ENCODE data around the gene P2RY8. TPM values are rescaled to one million over a fixed set of nuclear protein-coding genes. Genes with fewer than 3 reads are reported as not detected.
"Not testable (repeated sequence)": the region's sequence is repeated elsewhere in the genome, so short reads cannot be mapped to it uniquely, and the experiment has no call there.

Gene P2RY8
- total RNA-seq, 3 donors from 2014 or later = 14.4 to 22.2 (median 18.4) TPM

DNA sequence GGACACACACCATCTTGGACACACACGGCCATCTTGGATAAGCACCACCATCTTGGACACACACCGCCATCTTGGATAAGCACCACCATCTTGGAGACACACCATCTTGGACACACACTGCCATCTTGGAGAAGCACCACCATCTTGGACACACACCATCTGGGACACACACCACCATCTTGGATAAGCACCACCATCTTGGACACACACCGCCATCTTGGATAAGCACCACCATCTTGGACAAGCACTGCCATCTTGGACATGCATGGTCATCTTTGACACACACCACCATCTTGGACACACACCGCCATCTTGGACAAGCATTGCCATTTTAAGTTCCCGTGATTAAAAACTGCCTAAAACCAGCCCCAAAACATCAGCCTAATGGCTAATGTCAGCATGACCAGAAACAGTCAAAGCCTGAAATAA lies 88.4 kb downstream of the P2RY8 start:
- ATAC-seq; DNase-seq; H3K27me3 Mint-ChIP-seq (ENCODE audit: low read depth); H3K4me3 Mint-ChIP-seq: not testable (repeated sequence)
- Mint-ChIP-seq H3K36me3 (ENCODE audit: insufficient read depth) (peaks cover 30% of the 10 kb centered on the region), H3K9me3 (peaks cover 19% of the 10 kb centered on the region), H3K4me1 (ENCODE audit: low read depth) (peaks cover 15% of the 10 kb centered on the region)

DNA sequence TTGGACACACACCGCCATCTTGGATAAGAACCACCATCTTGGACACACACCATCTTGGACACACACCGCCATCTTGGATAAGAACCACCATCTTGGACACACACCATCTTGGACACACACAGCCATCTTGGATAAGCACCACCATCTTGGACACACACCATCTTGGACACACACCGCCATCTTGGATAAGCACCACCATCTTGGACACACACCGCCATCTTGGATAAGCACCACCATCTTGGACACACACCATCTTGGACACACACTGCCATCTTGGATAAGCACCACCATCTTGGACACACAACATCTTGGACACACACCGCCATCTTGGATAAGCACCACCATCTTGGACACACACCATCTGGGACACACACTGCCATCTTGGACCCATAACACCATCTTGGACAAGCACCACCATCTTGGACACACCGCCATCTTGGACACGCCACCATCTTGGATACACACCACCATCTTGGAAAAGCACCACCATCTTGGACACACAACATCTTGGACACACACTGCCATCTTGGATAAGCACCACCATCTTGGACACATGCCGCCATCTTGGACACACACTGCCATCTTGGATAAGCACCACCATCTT lies 88.9 kb downstream of the P2RY8 start:
- Mint-ChIP-seq H3K4me1 (ENCODE audit: low read depth) (peaks cover 15% of the 10 kb centered on the region), H3K9me3 (peaks cover 19% of the 10 kb centered on the region), H3K36me3 (ENCODE audit: insufficient read depth) (peaks cover 32% of the 10 kb centered on the region)
- H3K27me3 Mint-ChIP-seq (ENCODE audit: low read depth); H3K4me3 Mint-ChIP-seq; DNase-seq; ATAC-seq: not testable (repeated sequence)

DNA sequence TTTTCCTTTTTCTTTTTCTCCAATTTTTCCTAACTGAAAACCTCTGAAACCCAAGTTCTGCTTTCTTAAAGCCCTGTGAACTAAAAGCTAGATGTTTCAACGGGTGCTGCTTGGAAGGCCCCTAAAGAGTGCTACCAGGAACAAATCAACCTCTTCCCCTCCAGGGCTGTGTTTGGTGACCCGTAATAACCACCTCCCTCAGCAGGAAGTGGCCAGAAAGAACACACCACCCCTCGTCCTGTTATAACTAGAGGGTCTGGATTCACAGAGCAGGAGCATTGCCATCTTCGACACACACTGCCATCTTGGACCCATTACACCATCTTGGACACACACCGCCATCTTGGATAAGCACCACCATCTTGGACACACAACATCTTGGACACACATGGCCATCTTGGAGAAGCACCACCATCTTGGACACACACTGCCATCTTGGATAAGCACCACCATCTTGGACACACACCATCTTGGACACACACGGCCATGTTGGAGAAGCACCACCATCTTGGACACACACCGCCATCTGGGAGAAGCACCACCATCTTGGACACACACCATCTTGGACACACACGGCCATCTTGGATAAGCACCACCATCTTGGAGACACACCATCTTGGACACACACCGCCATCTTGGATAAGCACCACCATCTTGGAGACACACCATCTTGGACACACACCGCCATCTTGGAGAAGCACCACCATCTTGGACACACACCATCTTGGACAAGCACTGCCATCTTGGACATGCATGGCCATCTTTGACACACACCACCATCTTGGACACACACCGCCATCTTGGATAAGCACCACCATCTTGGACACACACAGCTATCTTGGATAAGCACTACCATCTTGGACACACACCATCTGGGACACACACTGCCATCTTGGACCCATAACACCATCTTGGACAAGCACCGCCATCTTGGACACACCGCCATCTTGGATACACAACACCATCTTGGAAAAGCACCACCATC lies 89.7 kb downstream of the P2RY8 start:
- not testable (repeated sequence) for H3K27me3 Mint-ChIP-seq (ENCODE audit: low read depth); H3K4me3 Mint-ChIP-seq; ATAC-seq; DNase-seq
- Mint-ChIP-seq H3K4me1 (ENCODE audit: low read depth) (peaks cover 15% of the 10 kb centered on the region), H3K36me3 (ENCODE audit: insufficient read depth) (peaks cover 32% of the 10 kb centered on the region), H3K9me3 (peaks cover 19% of the 10 kb centered on the region)

DNA sequence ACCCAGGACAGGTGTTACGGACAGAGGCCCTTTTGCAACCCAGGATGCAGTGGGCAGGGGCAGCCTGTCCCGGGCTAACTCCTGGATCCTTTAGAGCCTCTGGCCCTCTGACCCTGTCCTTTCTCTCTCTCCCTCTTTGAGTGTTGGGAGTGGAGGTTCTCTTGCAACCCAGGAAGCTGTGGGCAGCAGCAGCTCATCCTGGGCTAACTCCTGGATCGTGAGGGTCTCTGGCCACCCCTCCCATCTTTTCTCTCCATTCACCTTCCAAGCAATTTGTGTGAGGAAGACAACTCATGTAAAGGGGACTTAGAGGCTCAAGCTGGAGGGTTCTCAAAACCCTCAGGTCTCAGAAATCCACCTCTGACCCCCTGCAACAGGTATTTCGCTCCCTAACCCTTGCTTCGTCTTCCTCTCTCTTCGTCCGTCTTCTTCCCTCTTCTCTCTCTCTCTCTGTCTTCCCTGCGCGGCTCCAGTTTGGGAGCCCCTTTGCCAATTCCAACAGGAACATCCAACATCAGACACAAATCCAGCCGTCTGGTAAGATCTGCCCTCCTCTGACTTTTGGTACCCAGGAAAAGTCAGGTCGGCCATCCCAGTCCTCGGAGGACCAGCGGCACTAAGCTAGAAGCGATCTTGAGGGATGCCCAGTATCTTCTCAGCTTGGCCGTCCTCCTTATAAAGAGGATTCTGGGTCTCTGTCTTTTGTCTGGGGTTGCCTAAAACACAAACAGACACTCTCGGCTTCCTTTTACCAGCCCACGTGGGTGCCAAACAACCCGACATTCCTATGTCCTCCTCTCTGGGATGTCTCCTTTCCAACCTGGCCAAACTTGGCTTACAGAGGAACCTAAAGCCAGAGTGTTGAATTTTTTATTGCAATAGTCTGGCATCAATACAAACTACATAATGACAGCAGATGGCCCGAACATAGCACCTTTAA lies 92.2 kb downstream of the P2RY8 start:
- peak overlapping the region; percentile 21 for H3K4me3 Mint-ChIP-seq
- no peak for DNase-seq
- H3K4me1 Mint-ChIP-seq (ENCODE audit: low read depth) = peaks cover 9% of the 10 kb centered on the region
- ATAC-seq = no peak
- peaks cover 34% of the 10 kb centered on the region for H3K36me3 Mint-ChIP-seq (ENCODE audit: insufficient read depth)
- peaks cover 19% of the 10 kb centered on the region for H3K9me3 Mint-ChIP-seq
- no peaks in the 10 kb centered on the region for H3K27me3 Mint-ChIP-seq (ENCODE audit: low read depth)

DNA sequence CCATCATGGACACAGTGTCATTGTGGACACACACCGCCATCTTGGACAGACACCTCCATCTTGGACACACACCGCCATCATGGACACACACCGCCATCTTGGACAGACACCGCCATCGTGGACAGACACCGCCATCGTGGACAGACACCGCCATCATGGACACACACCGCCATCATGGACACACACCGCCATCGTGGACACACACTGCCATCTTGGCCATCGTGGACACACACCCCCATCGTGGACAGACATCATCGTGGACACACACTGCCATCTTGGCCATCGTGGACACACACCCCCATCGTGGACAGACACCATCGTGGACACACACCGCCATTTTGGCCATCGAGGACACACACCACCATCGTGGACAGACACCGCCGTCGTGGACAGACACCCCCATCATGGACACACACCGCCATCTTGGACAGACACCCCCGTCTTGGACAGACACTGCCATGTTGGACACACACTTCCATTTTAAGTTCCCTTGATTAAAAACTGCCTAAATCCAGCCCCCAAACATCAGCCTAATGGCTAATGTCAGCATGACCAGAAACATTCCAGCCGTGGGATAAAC lies 93.4 kb downstream of the P2RY8 start:
- Mint-ChIP-seq H3K36me3 (ENCODE audit: insufficient read depth) (peaks cover 31% of the 10 kb centered on the region), H3K27me3 (ENCODE audit: low read depth) (no peaks in the 10 kb centered on the region), H3K4me1 (ENCODE audit: low read depth) (peaks cover 4% of the 10 kb centered on the region), H3K9me3 (peaks cover 17% of the 10 kb centered on the region), H3K4me3 (no peak overlapping the region)
- no peak for ATAC-seq
- DNase-seq = no peak

DNA sequence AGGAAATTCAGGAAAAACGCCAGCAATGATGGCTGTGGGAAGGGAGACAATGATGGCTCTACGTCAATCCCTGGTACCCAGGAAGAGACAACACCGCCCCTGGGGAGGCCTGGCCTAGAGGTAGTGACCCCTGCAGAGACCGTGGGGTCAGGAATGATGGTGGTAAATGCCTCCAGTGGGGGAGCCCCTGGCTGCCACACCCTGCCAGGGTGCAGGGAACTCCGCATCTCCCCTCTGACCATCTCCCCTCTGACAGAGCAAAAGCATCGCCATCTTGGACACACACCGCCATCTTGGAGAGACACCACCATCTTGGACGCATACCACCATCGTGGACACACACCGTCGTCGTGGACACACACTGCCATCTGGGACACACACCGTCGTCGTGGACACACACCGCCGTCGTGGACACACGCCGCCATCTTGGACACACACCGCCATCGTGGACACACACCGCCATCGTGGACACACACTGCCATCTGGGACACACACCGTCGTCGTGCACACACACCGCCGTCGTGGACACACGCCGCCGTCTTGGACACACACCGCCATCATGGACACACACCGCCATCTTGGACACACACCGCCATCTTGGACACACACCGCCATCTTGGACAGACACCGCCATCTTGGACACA lies 94.1 kb downstream of the P2RY8 start:
- Mint-ChIP-seq H3K4me1 (ENCODE audit: low read depth) (peaks cover 2% of the 10 kb centered on the region), H3K36me3 (ENCODE audit: insufficient read depth) (peaks cover 28% of the 10 kb centered on the region), H3K9me3 (peaks cover 10% of the 10 kb centered on the region), H3K27me3 (ENCODE audit: low read depth) (no peaks in the 10 kb centered on the region), H3K4me3 (no peak overlapping the region)
- DNase-seq (no peak), ATAC-seq (no peak)

DNA sequence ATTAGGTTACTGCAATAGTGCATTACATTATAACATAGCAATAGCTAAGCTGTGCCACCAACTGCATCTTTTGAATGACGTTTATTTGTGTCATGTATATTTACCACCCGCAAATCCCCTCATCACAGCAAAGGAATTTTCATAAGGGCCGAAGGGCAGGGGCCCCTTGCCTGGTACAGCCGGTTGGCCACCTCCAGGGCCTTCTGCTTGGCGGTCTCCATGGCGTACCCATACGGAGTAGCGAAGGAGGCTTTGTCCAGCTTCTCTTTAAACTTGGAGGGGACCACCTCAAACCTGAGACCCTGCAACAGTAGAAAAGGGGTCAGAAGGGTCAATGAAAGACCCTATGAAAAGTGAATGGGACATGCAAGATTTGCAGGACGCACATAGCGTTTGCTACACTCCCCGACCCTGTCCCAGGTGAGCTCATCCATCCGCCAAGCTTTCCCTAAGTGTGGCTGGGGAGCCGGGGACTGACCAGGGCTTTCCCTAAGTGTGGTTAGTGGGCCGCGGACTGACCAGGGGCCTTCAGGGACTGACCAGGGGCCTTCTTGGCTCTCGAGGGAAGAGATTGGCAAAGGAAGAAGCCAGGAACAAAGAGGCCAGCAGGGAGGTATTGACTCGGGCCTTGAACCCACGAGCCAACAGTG lies 94.8 kb downstream of the P2RY8 start:
- DNase-seq = no peak
- peaks cover 2% of the 10 kb centered on the region for H3K4me1 Mint-ChIP-seq (ENCODE audit: low read depth)
- H3K9me3 Mint-ChIP-seq = peaks cover 10% of the 10 kb centered on the region
- no peak for ATAC-seq
- peaks cover 30% of the 10 kb centered on the region for H3K36me3 Mint-ChIP-seq (ENCODE audit: insufficient read depth)
- H3K4me3 Mint-ChIP-seq = no peak overlapping the region
- H3K27me3 Mint-ChIP-seq (ENCODE audit: low read depth) = no peaks in the 10 kb centered on the region

DNA sequence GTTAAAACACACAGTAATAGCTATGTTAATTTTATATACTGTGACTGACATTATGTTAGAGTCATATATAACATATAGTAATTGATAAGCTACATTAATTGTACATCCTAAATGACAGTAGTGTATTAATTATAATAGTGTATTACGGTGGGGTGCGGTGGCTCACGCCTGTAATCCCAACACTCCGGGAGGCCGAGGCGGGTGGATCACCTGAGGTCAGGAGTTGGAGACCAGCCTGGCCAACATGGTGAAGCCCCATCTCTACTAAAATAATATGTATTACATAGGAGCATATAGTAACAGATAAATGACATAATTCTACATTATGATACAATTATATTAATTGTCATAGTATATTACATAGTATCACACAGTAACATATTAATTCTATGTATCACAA lies 96.5 kb downstream of the P2RY8 start:
- peaks cover 41% of the 10 kb centered on the region for H3K36me3 Mint-ChIP-seq (ENCODE audit: insufficient read depth)
- H3K9me3 Mint-ChIP-seq = peaks cover 10% of the 10 kb centered on the region
- H3K27me3 Mint-ChIP-seq (ENCODE audit: low read depth) = no peaks in the 10 kb centered on the region

DNA sequence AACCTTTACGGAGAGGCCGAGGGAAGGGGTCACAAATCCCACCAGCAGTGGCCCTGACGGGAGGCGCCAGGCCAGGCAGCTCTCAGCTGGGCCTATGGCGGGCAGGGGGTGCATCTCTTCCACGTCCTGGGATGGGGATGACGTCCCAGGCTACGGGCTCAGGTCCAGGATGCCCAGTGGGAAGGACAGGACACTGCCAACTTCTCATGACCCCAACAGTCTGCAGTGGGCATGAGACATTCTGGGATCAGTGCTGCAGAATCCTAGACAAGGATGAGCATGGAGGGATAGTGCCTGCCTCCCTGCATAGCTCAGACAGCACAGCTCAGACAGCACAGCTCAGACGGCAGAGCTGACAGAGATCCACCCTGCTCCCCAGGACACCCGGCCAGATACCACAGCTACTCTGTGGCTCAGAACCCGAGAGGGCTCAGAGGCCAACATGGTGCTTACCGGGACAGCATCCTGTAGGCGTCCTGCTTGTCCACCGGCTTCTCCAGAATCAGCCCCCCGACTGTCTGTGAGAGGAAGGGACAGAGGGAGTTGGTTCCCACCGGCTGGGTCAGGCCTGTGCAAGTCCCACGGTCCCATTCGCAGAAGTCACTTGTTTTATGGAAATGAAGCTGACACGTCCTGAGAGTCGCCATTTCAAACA lies 101.6 kb downstream of the P2RY8 start:
- H3K4me1 Mint-ChIP-seq (ENCODE audit: low read depth) = no peaks in the 10 kb centered on the region
- DNase-seq (no peak), ATAC-seq (peak in 1 of 2 donors; percentile 20)
- peaks cover 31% of the 10 kb centered on the region for H3K36me3 Mint-ChIP-seq (ENCODE audit: insufficient read depth)
- H3K4me3 Mint-ChIP-seq = no peak overlapping the region
- H3K27me3 Mint-ChIP-seq (ENCODE audit: low read depth) = no peaks in the 10 kb centered on the region
- H3K9me3 Mint-ChIP-seq = no peaks in the 10 kb centered on the region

More for the DNA sequence above, 96.5 kb downstream of the P2RY8 start:
- ATAC-seq = no peak
- H3K4me3 Mint-ChIP-seq = no peak overlapping the region
- H3K4me1 Mint-ChIP-seq (ENCODE audit: low read depth) = peaks cover 2% of the 10 kb centered on the region
- no peak for DNase-seq

DNA sequence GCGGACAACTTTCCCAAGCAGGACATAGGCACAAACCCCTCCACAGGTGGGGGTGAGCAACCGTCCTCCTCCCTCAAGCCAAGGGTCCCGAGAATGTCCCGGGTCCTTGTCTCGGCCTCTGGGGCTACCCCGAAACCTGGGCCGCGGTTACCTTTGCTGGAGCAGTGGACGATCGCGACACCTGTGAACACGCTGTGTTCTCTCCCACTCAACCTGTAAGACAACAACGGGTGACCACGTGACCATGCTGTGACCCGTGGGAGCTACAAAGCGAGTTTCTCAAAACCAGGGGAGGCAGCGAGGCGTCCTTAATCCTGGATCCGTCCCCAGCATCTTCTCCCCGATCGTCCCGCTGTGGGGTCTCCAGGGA lies 102.1 kb downstream of the P2RY8 start:
- H3K4me3 Mint-ChIP-seq = no peak overlapping the region
- peaks cover 31% of the 10 kb centered on the region for H3K36me3 Mint-ChIP-seq (ENCODE audit: insufficient read depth)
- no peaks in the 10 kb centered on the region for H3K4me1 Mint-ChIP-seq (ENCODE audit: low read depth)
- no peaks in the 10 kb centered on the region for H3K9me3 Mint-ChIP-seq
- no peak for DNase-seq
- no peak for ATAC-seq
- no peaks in the 10 kb centered on the region for H3K27me3 Mint-ChIP-seq (ENCODE audit: low read depth)

DNA sequence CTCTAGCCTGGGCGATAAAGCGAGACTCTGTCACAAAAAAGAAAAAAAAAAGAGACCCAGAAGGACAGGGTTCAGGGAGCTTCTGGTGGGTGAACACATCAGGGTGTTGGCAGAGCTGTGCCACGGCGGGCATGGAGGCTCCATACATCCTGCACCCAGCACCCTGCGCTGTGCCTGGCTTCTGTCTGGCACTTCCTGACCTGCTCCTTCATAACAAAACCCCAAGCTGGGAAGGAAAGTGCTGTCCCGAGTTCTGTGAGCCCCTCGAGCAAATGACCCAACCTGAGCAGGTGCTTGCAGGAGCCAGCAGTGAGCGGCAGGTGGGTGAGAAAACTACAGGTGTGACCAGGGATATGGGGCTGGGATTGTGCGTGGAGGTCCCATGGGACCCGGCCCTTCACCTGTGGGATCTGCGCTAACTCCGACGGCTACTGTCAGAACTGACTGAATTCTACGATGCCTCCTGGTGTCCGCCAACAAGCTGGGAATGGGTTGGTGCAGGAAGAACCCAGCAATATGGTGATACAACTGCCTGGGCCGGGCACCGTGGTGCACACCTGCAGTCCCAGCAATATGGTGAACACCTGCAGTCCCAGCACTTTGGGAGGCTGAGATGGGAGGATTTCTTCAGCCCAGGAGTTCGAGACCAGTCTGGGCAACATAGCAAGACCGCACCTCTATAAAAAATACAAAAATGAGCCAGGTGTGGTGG lies 103.2 kb downstream of the P2RY8 start:
- no peak overlapping the region for H3K4me3 Mint-ChIP-seq
- no peak for DNase-seq

DNA sequence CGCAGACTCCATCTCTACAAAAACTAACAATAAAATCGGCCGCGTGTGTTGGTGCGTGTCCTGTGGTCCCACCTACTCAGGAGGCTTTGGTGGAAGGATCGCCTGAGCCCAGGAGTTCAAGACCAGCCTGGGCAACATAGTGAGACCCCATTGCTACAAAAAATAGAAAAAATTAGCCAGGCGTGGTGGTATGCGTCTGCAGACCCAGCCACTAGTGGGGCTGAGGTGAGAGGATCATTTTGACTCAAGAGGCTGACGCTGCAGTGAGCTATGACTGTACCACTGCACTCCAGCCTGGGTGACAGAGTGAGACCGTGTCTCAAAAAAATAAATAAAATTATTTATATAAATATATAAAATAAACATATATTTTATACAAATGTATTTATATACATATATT lies 106.5 kb downstream of the P2RY8 start:
- H3K4me1 Mint-ChIP-seq (ENCODE audit: low read depth) = no peaks in the 10 kb centered on the region
- no peaks in the 10 kb centered on the region for H3K27me3 Mint-ChIP-seq (ENCODE audit: low read depth)
- peaks cover 24% of the 10 kb centered on the region for H3K36me3 Mint-ChIP-seq (ENCODE audit: insufficient read depth)
- H3K4me3 Mint-ChIP-seq = no peak overlapping the region
- no peak for DNase-seq
- H3K9me3 Mint-ChIP-seq = no peaks in the 10 kb centered on the region
- ATAC-seq = no peak

More for the DNA sequence above, 103.2 kb downstream of the P2RY8 start:
- ATAC-seq = no peak
- Mint-ChIP-seq H3K27me3 (ENCODE audit: low read depth) (no peaks in the 10 kb centered on the region), H3K36me3 (ENCODE audit: insufficient read depth) (peaks cover 28% of the 10 kb centered on the region), H3K4me1 (ENCODE audit: low read depth) (no peaks in the 10 kb centered on the region), H3K9me3 (no peaks in the 10 kb centered on the region)
